Vagina (tissue), 2 donors: Measurements from ENCODE around the gene CCDC137. TPM values are rescaled to one million over a fixed set of nuclear protein-coding genes. Genes with fewer than 3 reads are reported as not detected.

Source experiments
- DNase-seq, 2 donors: peaks; one replicate each; pipeline ENCODE4 v3.0.0-alpha.2; 2017; ENCODE audit errors: extremely low spot score in 2 of 2
- H3K27ac ChIP-seq: fragments of 200-600 bp; sonication (generic); one replicate; pipeline ENCODE4 v1.5.1; 2019
- H3K27me3 ChIP-seq: fragments of 200-600 bp; sonication (generic); one replicate; pipeline ENCODE4 v1.5.1; 2019
- H3K36me3 ChIP-seq, 2 donors: fragments of 200-600 bp; sonication (generic); one replicate each; pipeline ENCODE4 v1.5.1; 2017 to 2019
- H3K4me1 ChIP-seq: fragments of 200-600 bp; sonication (generic); one replicate; pipeline ENCODE4 v1.5.1; 2019
- H3K4me3 ChIP-seq, 2 donors: fragments of 200-600 bp; sonication (generic); 1 replicate in 1 of 2; 2 replicates in 1 of 2; pipeline ENCODE4 v1.5.1; 2016 to 2019
- H3K9me3 ChIP-seq: fragments of 200-600 bp; sonication (generic); one replicate; pipeline ENCODE4 v1.5.1; 2019
- CTCF ChIP-seq, 3 experiments: fragments of 450-650 bp in 2 of 3; fragments of 200-600 bp in 1 of 3; sonication (generic) in 1 of 3; IDR thresholded peaks; one replicate each; pipeline ENCODE4 v1.5.1; 2017 to 2019; ENCODE audit warnings: antibody characterized with exemption in 3 of 3, mild to moderate bottlenecking in 2 of 3, moderate library complexity in 2 of 3
- POLR2A ChIP-seq, 2 donors: fragments of 450-650 bp; IDR thresholded peaks; one replicate each; pipeline ENCODE4 v1.6.1; 2017; ENCODE audit warnings: antibody characterized with exemption in 2 of 2, mild to moderate bottlenecking in 2 of 2, moderate library complexity in 2 of 2
- POLR2AphosphoS5 ChIP-seq, 2 donors: sonication (generic); formaldehyde crosslinking; IDR thresholded peaks; one replicate each; pipeline ENCODE4 v1.9.0; 2017; ENCODE audit warnings: antibody characterized with exemption in 2 of 2, mild to moderate bottlenecking in 2 of 2, low read depth in 1 of 2; ENCODE audit not compliant: insufficient read depth in 1 of 2
- intact Hi-C: fragments of 100-400 bp; cut with DNase I; formaldehyde crosslinking; loops from one replicate; pipeline ENCODE4 v1.15.1; 2023
- total RNA-seq: library from RNA; depleted of rRNA; stranded (reverse); fragments of >200 nt; gene quantifications from one replicate; pipeline ENCODE4 v1.2.3, GENCODE V29; 2016

Gene CCDC137
- total RNA-seq, 1 donor from 2014 or later = 13.8 TPM

GRCh38 chr17:81706232-81706611 is 39.7 kb downstream of the CCDC137 start:
- H3K4me1 ChIP-seq = peaks cover 42% of the 10 kb centered on the region
- intact Hi-C loops = no loop called here
- H3K27me3 ChIP-seq = no peaks in the 10 kb centered on the region
- H3K36me3 ChIP-seq = peaks cover 0 to 20% of the 10 kb centered on the region in 2 donors
- H3K4me3 ChIP-seq = no peak overlapping the region
- no peak for TF ChIP-seq POLR2AphosphoS5 (IDR thresholded peaks at IDR 0.05; ENCODE audit: insufficient read depth in 1 of 2, low read depth in 1 of 2)
- no peak for TF ChIP-seq CTCF (IDR thresholded peaks at IDR 0.05)
- TF ChIP-seq POLR2A (IDR thresholded peaks at IDR 0.05) = no peak
- no peaks in the 10 kb centered on the region for H3K9me3 ChIP-seq
- H3K27ac ChIP-seq = no peak overlapping the region
- no peak for DNase-seq

- no peak for TF ChIP-seq POLR2AphosphoS5 (IDR thresholded peaks at IDR 0.05; ENCODE audit: insufficient read depth in 1 of 2, low read depth in 1 of 2)
- no peak for TF ChIP-seq CTCF (IDR thresholded peaks at IDR 0.05)
- TF ChIP-seq POLR2A (IDR thresholded peaks at IDR 0.05) = no peak
- H3K4me3 ChIP-seq = no peak overlapping the region
- no peaks in the 10 kb centered on the region for H3K27me3 ChIP-seq
- H3K4me1 ChIP-seq = peaks cover 40% of the 10 kb centered on the region
- DNase-seq = no peak
- peaks cover 0 to 14% of the 10 kb centered on the region in 2 donors for H3K36me3 ChIP-seq
- intact Hi-C loops = no loop called here
- no peaks in the 10 kb centered on the region for H3K9me3 ChIP-seq
- no peak overlapping the region for H3K27ac ChIP-seq
Observed at GRCh38 chr17:81706757-81707624, 40.5 kb downstream of the CCDC137 start.

- intact Hi-C loops = no loop called here
- Histone ChIP-seq H3K4me3 (no peak overlapping the region), H3K9me3 (no peaks in the 10 kb centered on the region), H3K27me3 (no peaks in the 10 kb centered on the region), H3K4me1 (peaks cover 36% of the 10 kb centered on the region), H3K36me3 (peaks cover 0 to 14% of the 10 kb centered on the region in 2 donors), H3K27ac (no peak overlapping the region)
- TF ChIP-seq POLR2A (IDR thresholded peaks at IDR 0.05) (no peak), POLR2AphosphoS5 (IDR thresholded peaks at IDR 0.05; ENCODE audit: insufficient read depth in 1 of 2, low read depth in 1 of 2) (no peak), CTCF (IDR thresholded peaks at IDR 0.05) (no peak)
- DNase-seq = no peak
Observed at GRCh38 chr17:81707725-81708646, 41.4 kb downstream of the CCDC137 start.

GRCh38 chr17:81708739-81709185 is 42.2 kb downstream of the CCDC137 start:
- Histone ChIP-seq H3K4me3 (no peak overlapping the region), H3K36me3 (peaks cover 0 to 14% of the 10 kb centered on the region in 2 donors), H3K9me3 (no peaks in the 10 kb centered on the region), H3K27ac (no peak overlapping the region), H3K4me1 (peaks cover 41% of the 10 kb centered on the region), H3K27me3 (no peaks in the 10 kb centered on the region)
- intact Hi-C loops = no loop called here
- no peak for DNase-seq
- no peak for TF ChIP-seq CTCF (IDR thresholded peaks at IDR 0.05)
- TF ChIP-seq POLR2AphosphoS5 (IDR thresholded peaks at IDR 0.05; ENCODE audit: insufficient read depth in 1 of 2, low read depth in 1 of 2) = no peak
- no peak for TF ChIP-seq POLR2A (IDR thresholded peaks at IDR 0.05)
